DND-41 (cell line): ENCODE data around the gene HEATR1.

Experiments used
- ATAC-seq: fragments of 200-7000 bp; cut with Tn5 transposase; 3 replicates; pipeline ENCODE4 v1.9.1; 2021; ENCODE audit warnings: low read depth; ENCODE audit not compliant: insufficient read depth
- DNase-seq: peaks from one replicate; pipeline ENCODE4 v3.0.0-alpha.2; 2020
- H2AFZ ChIP-seq: 2 replicates; pipeline ENCODE4 v1.6.0; 2012; ENCODE audit warnings: low read depth, low read length
- H3K27ac ChIP-seq: 2 replicates; pipeline ENCODE4 v1.5.1; 2012; ENCODE audit warnings: low read length, inconsistent platforms
- H3K27me3 ChIP-seq: fragments of 200-600 bp; sonication (generic); 2 replicates; pipeline ENCODE4 v1.6.0; 2012; ENCODE audit warnings: low read length, mild to moderate bottlenecking, inconsistent platforms; ENCODE audit not compliant: insufficient read depth, poor library complexity
- H3K36me3 ChIP-seq: 2 replicates; pipeline ENCODE4 v1.5.1; 2012; ENCODE audit warnings: low read length, inconsistent platforms; ENCODE audit not compliant: insufficient read depth
- H3K4me1 ChIP-seq: 2 replicates; pipeline ENCODE4 v1.5.1; 2012; ENCODE audit warnings: mild to moderate bottlenecking, low read length; ENCODE audit not compliant: insufficient read depth
- H3K4me2 ChIP-seq: 2 replicates; pipeline ENCODE4 v1.6.0; 2012; ENCODE audit warnings: mild to moderate bottlenecking, moderate library complexity, low read length, inconsistent platforms; ENCODE audit not compliant: insufficient read depth
- H3K4me3 ChIP-seq, 2 experiments: fragments of 200-600 bp in 1 of 2; shearing (Covaris generic) in 1 of 2; 2 replicates each; pipeline ENCODE4 v1.5.1; 2012 to 2016; ENCODE audit warnings: inconsistent platforms in 2 of 2, low read length in 2 of 2, mild to moderate bottlenecking in 2 of 2, low read depth in 1 of 2, moderate library complexity in 1 of 2
- H3K79me2 ChIP-seq: 2 replicates; pipeline ENCODE4 v1.6.0; 2012; ENCODE audit warnings: low read length, inconsistent platforms; ENCODE audit not compliant: insufficient read depth
- H3K9ac ChIP-seq: 2 replicates; pipeline ENCODE4 v1.6.0; 2012; ENCODE audit warnings: low read depth, mild to moderate bottlenecking, inconsistent platforms, low read length, moderate library complexity
- H3K9me3 ChIP-seq: 2 replicates; pipeline ENCODE4 v1.5.1; 2012; ENCODE audit warnings: low read length, moderate library complexity, mild to moderate bottlenecking, inconsistent platforms; ENCODE audit not compliant: insufficient read depth, severe bottlenecking
- H4K20me1 ChIP-seq: 2 replicates; pipeline ENCODE4 v1.6.0; 2012; ENCODE audit warnings: low read length; ENCODE audit not compliant: insufficient read depth
- EZH2 ChIP-seq: IDR thresholded peaks from 3 replicates; pipeline ENCODE4 v1.6.1; 2012; ENCODE audit warnings: borderline replicate concordance, low read depth, mild to moderate bottlenecking, moderate library complexity, low read length, inconsistent platforms; ENCODE audit not compliant: severe bottlenecking
- TF ChIP-seq, protein P1 (sequence below): IDR thresholded peaks from 2 replicates; pipeline ENCODE4 v1.5.1; 2012; ENCODE audit warnings: borderline replicate concordance, low read length, moderate library complexity, mild to moderate bottlenecking; ENCODE audit not compliant: poor library complexity, severe bottlenecking; ENCODE audit errors: extremely low read depth

The HEATR1 gene

GRCh38 chr1:236526079-236526478 lies 78.2 kb downstream of the HEATR1 start:
- Histone ChIP-seq H3K36me3 (peaks cover 21% of the 10 kb centered on the region), H3K4me2 (no peak overlapping the region), H4K20me1 (no peaks in the 10 kb centered on the region), H2AFZ (no peak overlapping the region), H3K4me1 (peaks cover 21% of the 10 kb centered on the region), H3K9me3 (no peaks in the 10 kb centered on the region), H3K27ac (no peak overlapping the region), H3K4me3 (no peak overlapping the region), H3K79me2 (peaks cover 9% of the 10 kb centered on the region), H3K9ac (no peak overlapping the region), H3K27me3 (no peaks in the 10 kb centered on the region)
- DNase-seq, result no peak
- TF ChIP-seq EZH2, result no peak
- TF ChIP-seq, protein P1, sequence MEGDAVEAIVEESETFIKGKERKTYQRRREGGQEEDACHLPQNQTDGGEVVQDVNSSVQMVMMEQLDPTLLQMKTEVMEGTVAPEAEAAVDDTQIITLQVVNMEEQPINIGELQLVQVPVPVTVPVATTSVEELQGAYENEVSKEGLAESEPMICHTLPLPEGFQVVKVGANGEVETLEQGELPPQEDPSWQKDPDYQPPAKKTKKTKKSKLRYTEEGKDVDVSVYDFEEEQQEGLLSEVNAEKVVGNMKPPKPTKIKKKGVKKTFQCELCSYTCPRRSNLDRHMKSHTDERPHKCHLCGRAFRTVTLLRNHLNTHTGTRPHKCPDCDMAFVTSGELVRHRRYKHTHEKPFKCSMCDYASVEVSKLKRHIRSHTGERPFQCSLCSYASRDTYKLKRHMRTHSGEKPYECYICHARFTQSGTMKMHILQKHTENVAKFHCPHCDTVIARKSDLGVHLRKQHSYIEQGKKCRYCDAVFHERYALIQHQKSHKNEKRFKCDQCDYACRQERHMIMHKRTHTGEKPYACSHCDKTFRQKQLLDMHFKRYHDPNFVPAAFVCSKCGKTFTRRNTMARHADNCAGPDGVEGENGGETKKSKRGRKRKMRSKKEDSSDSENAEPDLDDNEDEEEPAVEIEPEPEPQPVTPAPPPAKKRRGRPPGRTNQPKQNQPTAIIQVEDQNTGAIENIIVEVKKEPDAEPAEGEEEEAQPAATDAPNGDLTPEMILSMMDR, result no peak
- ATAC-seq, result no peak

DNA sequence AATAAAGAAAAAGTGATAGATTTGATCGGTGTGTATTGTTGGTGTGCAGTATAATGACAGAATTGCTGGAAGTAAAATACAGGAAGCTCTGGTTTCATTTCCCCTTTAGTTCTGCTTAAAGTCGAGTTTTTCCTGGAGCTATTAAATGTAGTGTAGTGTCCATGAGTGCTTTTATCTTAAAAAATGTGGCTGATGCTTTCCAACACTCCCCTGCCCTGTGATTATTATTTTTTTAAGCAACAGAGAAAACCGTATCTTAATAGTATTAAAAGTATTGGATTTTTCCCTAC lies 79.5 kb downstream of the HEATR1 start:
- H3K27me3 ChIP-seq, result no peaks in the 10 kb centered on the region
- DNase-seq (no peak), ATAC-seq (peak; percentile 9; the same call in 2 of the 3 replicates)
- no peaks in the 10 kb centered on the region for H3K9me3 ChIP-seq
- H3K9ac ChIP-seq, result peak overlapping the region; percentile 70
- H4K20me1 ChIP-seq, result no peaks in the 10 kb centered on the region
- peak overlapping the region; percentile 89 for H2AFZ ChIP-seq
- peaks cover 9% of the 10 kb centered on the region for H3K79me2 ChIP-seq
- H3K4me2 ChIP-seq, result peak overlapping the region; percentile 64
- peak overlapping the region; percentile 66 to 69 for H3K4me3 ChIP-seq
- H3K36me3 ChIP-seq, result peaks cover 18% of the 10 kb centered on the region
- H3K27ac ChIP-seq, result peak overlapping the region; percentile 78
- peaks cover 21% of the 10 kb centered on the region for H3K4me1 ChIP-seq
- TF ChIP-seq, protein P1, result no peak
- TF ChIP-seq EZH2, result no peak

DNA sequence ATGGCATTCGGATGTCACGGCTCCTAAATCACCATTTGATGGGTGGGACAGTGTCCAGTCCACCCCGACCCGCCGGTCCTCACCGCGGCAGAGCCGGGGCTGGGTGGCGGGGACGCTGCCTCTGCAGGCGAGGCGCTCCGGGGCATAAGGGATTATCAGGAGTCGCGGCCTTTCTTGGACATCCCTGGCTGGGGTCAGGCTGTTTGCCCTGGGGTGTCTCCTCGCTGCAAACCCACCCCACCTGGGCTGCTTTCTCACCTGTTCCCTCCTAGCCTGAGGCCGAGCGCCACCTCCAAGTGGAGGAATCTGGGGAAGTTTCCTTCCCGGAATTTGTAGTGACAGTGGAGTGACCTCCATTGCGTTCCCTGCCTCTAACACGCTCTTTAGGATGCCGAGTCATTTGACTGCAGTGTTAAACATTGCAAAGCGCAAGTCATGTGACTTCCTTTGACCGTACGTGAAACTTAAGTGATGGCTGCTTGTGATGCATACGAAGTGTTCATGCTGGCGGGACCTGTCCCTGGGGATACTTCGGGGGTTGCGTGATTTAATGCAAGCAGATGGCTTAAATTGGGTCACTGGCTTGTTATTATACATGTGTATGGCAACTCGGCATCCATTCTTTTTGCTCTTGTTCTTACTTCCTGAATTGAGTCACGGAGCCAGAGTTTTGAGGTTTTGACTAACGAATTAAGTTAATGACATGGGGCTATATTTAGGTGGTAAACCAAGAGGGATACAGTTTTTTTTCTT lies 80.0 kb downstream of the HEATR1 start:
- TF ChIP-seq EZH2, result no peak

DNA sequence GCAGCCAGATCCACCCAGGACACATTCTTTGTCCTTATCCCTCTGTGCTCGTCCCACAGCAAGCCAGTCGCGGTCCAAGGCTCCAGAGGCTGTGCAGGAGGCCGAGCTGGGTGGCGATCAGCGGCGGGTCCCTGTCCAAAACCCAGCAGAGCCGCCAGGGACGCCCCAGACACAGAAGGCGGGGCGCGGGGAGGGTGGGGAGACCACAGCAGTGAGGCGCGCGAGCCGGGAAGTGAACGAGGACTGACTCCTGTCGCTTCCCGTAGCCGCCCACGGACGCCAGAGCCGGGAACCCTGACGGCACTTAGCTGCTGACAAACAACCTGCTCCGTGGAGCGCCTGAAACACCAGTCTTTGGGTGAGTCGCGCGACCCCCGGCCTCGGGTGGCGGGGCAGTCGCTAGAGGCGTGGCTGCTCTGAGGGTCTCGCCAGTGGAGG lies 80.6 kb downstream of the HEATR1 start, which contains the start of gene LGALS8:
Gene LGALS8 (plus strand): TSS at position 279 of the 438 bp plus-strand sequence. CDS start 2,089 bp downstream, outside the sequence.
- H3K9ac ChIP-seq, result peak within 1 kb of the TSS; percentile 70
- no peaks in the 10 kb centered on the region for H3K9me3 ChIP-seq
- H4K20me1 ChIP-seq, result no peaks in the 10 kb centered on the region
- peak within 1 kb of the TSS; percentile 78 for H3K27ac ChIP-seq
- H3K36me3 ChIP-seq, result peaks cover 18% of the 10 kb centered on the region
- H3K4me2 ChIP-seq, result peak within 1 kb of the TSS; percentile 64
- H3K4me3 ChIP-seq, result peak within 1 kb of the TSS; percentile 66 to 69
- peak within 1 kb of the TSS; percentile 89 for H2AFZ ChIP-seq
- TF ChIP-seq, protein P1, result no peak
- TF ChIP-seq EZH2, result no peak
- peak; percentile 81 for ATAC-seq
- H3K79me2 ChIP-seq, result peaks cover 9% of the 10 kb centered on the region
- peak; percentile 81 for DNase-seq
- H3K4me1 ChIP-seq, result peaks cover 21% of the 10 kb centered on the region
- H3K27me3 ChIP-seq, result no peaks in the 10 kb centered on the region

More for the DNA sequence above, 80.0 kb downstream of the HEATR1 start:
- H2AFZ ChIP-seq, result peak overlapping the region; percentile 89
- peak; percentile 66 for DNase-seq
- peaks cover 18% of the 10 kb centered on the region for H3K36me3 ChIP-seq
- peaks cover 9% of the 10 kb centered on the region for H3K79me2 ChIP-seq
- no peaks in the 10 kb centered on the region for H3K27me3 ChIP-seq
- H3K9me3 ChIP-seq, result no peaks in the 10 kb centered on the region
- no peaks in the 10 kb centered on the region for H4K20me1 ChIP-seq
- ATAC-seq, result peak; percentile 86
- peak overlapping the region; percentile 64 for H3K4me2 ChIP-seq
- H3K9ac ChIP-seq, result peak overlapping the region; percentile 70
- peak overlapping the region; percentile 66 to 69 for H3K4me3 ChIP-seq
- peaks cover 21% of the 10 kb centered on the region for H3K4me1 ChIP-seq
- H3K27ac ChIP-seq, result peak overlapping the region; percentile 78
